ENCODE measurements around the gene CD200R1L. TPM values are rescaled to one million over a fixed set of nuclear protein-coding genes. Genes with fewer than 3 reads are reported as not detected.
A peak's percentile ranks its signal among the peaks of the same experiment; 100 is the strongest.

CD200R1L gene
- total RNA-seq, 1 experiment from 2014 or later: not detected

DNA sequence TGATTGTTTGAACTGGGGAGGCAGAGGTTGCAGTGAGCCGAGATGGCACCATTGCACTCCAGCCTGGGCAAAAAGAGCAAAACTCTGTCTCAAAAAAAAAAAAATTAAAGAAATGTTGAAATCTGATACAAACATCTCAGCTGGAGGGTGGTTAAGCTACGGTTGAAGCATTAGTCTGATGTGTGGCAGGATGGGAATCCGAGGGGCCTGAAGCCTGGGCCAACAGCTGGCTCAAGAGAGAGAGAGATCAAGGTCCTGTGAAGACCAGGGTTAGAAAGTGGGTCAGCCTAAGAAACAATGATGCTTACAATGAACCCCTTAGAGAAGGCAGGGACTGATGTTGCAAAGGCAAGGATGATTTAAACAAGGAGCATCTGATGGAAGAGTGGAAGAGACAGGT is 69.8 kb downstream of the CD200R1L start:
- no peak overlapping the region for H3K4me3 Mint-ChIP-seq (ENCODE audit: unreplicated experiment)
- BruUV-seq (replicated peaks): no TSS peak
- no peaks in the 10 kb centered on the region for H3K27me3 Mint-ChIP-seq (ENCODE audit: insufficient read depth, unreplicated experiment)
- no peaks in the 10 kb centered on the region for H3K36me3 Mint-ChIP-seq (ENCODE audit: insufficient read depth, unreplicated experiment)
- no peak for DNase-seq (ENCODE audit: unreplicated experiment)
- TF ChIP-seq, protein P1, sequence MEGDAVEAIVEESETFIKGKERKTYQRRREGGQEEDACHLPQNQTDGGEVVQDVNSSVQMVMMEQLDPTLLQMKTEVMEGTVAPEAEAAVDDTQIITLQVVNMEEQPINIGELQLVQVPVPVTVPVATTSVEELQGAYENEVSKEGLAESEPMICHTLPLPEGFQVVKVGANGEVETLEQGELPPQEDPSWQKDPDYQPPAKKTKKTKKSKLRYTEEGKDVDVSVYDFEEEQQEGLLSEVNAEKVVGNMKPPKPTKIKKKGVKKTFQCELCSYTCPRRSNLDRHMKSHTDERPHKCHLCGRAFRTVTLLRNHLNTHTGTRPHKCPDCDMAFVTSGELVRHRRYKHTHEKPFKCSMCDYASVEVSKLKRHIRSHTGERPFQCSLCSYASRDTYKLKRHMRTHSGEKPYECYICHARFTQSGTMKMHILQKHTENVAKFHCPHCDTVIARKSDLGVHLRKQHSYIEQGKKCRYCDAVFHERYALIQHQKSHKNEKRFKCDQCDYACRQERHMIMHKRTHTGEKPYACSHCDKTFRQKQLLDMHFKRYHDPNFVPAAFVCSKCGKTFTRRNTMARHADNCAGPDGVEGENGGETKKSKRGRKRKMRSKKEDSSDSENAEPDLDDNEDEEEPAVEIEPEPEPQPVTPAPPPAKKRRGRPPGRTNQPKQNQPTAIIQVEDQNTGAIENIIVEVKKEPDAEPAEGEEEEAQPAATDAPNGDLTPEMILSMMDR (IDR thresholded peaks at IDR 0.05; ENCODE audit: unreplicated experiment): no peak
- H3K9me3 Mint-ChIP-seq (ENCODE audit: unreplicated experiment): no peaks in the 10 kb centered on the region
- ChIA-PET POLR2A (interaction anchor here (0.9 kb wide), 1 partner anchor 188 kb away, joined by 3 read pairs; no protein-coding TSS in a partner anchor), CTCF (interaction anchor here (0.6 to 2.1 kb wide), 4 partner anchors 7 to 435 kb away, joined by 3 to 8 read pairs (median 4); partner anchors contain the start of gene BOC)
- peak overlapping the region; percentile 84 for H3K27ac Mint-ChIP-seq (ENCODE audit: low read depth, unreplicated experiment)
- H3K4me1 Mint-ChIP-seq (ENCODE audit: insufficient read depth, unreplicated experiment): peaks cover 37% of the 10 kb centered on the region
- intact Hi-C loops (cut with micrococcal nuclease): no loop called here

DNA sequence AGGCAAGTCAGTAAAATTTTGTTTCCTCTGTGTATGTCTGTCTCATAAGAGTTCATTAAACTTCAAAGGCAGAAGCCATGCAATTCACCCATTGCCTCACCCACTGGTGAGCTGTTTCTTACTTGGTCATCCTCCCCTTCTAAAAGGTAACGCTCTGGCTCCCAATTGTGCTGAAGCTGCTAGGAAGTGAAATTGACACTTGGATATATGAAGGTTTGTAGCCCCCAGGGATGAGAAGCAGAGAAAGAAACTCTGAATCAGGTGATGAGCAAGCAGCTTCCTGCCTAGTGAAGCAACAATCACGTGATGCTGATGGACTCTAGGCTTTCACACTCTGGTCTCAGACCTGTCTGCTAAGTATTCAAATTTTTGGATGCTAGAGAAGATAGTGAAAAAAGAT is 70.7 kb downstream of the CD200R1L start:
- BruUV-seq (replicated peaks): no TSS peak
- intact Hi-C loops (cut with micrococcal nuclease): no loop called here
- H3K4me1 Mint-ChIP-seq (ENCODE audit: insufficient read depth, unreplicated experiment): peaks cover 37% of the 10 kb centered on the region
- H3K27ac Mint-ChIP-seq (ENCODE audit: low read depth, unreplicated experiment): no peak overlapping the region
- H3K4me3 Mint-ChIP-seq (ENCODE audit: unreplicated experiment): no peak overlapping the region
- no peaks in the 10 kb centered on the region for H3K27me3 Mint-ChIP-seq (ENCODE audit: insufficient read depth, unreplicated experiment)
- POLR2A ChIA-PET: interaction anchor here (0.6 to 0.9 kb wide), 4 partner anchors 101 to 189 kb away, joined by 3 to 4 read pairs (median 3); no protein-coding TSS in a partner anchor
- DNase-seq (ENCODE audit: unreplicated experiment): peak; percentile 70
- TF ChIP-seq, protein P1 (IDR thresholded peaks at IDR 0.05; ENCODE audit: unreplicated experiment): no peak
- no peaks in the 10 kb centered on the region for H3K36me3 Mint-ChIP-seq (ENCODE audit: insufficient read depth, unreplicated experiment)
- H3K9me3 Mint-ChIP-seq (ENCODE audit: unreplicated experiment): no peaks in the 10 kb centered on the region
- CTCF ChIA-PET: interaction anchor here (0.6 to 2.1 kb wide), 5 partner anchors 8 to 122 kb away, joined by 3 to 8 read pairs (median 3); no protein-coding TSS in a partner anchor

DNA sequence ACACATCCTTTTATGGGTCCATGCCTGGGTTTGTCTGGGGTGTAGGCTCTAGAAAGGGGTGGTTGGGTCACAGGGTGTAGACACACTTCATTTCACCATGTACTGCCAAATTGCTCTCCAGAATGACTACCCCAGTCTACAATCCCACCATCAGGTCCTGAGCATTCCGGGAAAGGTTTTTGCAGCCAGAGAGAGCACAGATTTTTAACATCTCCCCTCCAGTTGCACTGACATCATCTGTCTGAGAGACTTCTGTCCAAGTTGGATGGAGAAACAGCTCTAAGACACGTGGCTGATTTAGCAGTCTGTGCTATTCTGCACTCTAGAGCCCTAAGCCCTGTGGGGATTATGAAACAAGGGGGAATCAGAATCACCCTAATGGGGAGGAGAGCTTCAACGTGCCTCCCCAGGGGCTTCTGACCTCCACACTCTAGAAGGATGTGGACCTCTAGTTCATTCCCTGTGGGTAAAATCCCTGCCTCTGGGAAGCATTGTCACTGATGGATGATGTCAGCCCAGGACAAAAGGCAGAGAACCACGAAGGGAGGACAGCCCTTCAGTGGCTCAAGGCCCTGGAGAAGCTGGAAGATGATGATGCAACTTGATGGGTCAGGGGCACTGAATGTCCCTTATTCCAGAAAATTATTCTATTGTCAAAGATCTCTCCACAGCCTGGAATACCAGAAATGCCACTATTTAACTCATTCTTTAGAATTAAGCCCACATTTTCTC is 71.5 kb downstream of the CD200R1L start:
- TF ChIP-seq, protein P1 (IDR thresholded peaks at IDR 0.05; ENCODE audit: unreplicated experiment): no peak
- ChIA-PET CTCF (interaction anchor here (0.9 to 2.1 kb wide), 3 partner anchors 14 to 129 kb away, joined by 3 to 8 read pairs (median 7); no protein-coding TSS in a partner anchor), POLR2A (interaction anchor here (0.9 to 1.8 kb wide), 2 partner anchors 15 to 26 kb away, joined by 3 to 6 read pairs; no protein-coding TSS in a partner anchor)
- Mint-ChIP-seq H3K27ac (ENCODE audit: low read depth, unreplicated experiment) (no peak overlapping the region), H3K27me3 (ENCODE audit: insufficient read depth, unreplicated experiment) (no peaks in the 10 kb centered on the region), H3K4me3 (ENCODE audit: unreplicated experiment) (no peak overlapping the region), H3K4me1 (ENCODE audit: insufficient read depth, unreplicated experiment) (peaks cover 36% of the 10 kb centered on the region), H3K36me3 (ENCODE audit: insufficient read depth, unreplicated experiment) (no peaks in the 10 kb centered on the region), H3K9me3 (ENCODE audit: unreplicated experiment) (no peaks in the 10 kb centered on the region)
- BruUV-seq (replicated peaks): no TSS peak
- intact Hi-C loops (cut with micrococcal nuclease): no loop called here
- DNase-seq (ENCODE audit: unreplicated experiment): no peak

DNA sequence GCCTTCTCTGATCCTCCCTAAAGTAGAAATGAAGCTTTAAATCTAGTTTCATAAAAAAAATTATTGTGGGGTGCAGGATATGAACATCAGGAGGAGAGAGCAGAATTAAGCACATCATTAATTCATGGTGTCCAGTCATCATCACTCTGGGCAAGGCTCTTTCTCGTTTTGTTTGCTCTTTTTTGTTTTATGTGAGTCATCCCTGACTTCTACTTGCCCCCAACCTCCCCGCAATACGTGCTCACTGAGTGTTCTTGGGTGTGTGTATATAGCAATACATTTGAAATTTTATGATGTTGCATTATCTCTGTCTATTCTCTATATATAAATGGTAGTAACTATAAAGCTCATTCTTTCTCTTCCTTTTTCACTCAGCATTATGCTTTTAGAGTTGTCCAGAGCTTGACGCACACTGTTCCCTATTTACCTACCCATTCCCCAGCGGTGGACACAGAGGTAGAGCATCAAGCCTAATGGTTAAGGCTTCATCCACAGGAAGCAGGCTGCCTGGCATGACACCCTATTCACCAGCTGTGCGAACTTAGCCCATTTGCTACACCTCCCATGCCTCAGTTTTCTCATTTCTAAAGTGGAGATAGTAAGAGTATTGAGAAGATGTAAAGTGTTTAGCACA is 72.3 kb downstream of the CD200R1L start:
- Mint-ChIP-seq H3K4me3 (ENCODE audit: unreplicated experiment) (no peak overlapping the region), H3K4me1 (ENCODE audit: insufficient read depth, unreplicated experiment) (peaks cover 32% of the 10 kb centered on the region), H3K27ac (ENCODE audit: low read depth, unreplicated experiment) (peak overlapping the region; percentile 76), H3K36me3 (ENCODE audit: insufficient read depth, unreplicated experiment) (no peaks in the 10 kb centered on the region), H3K27me3 (ENCODE audit: insufficient read depth, unreplicated experiment) (no peaks in the 10 kb centered on the region), H3K9me3 (ENCODE audit: unreplicated experiment) (no peaks in the 10 kb centered on the region)
- intact Hi-C loops (cut with micrococcal nuclease): no loop called here
- no TSS peak for BruUV-seq (replicated peaks)
- DNase-seq (ENCODE audit: unreplicated experiment): peak; percentile 74
- CTCF ChIA-PET: interaction anchor here (0.6 to 1.4 kb wide), 5 partner anchors 27 to 132 kb away, joined by 3 to 7 read pairs (median 3); no protein-coding TSS in a partner anchor
- TF ChIP-seq, protein P1 (IDR thresholded peaks at IDR 0.05; ENCODE audit: unreplicated experiment): no peak
- POLR2A ChIA-PET: interaction anchor here (0.6 to 2.0 kb wide), 7 partner anchors 14 to 212 kb away, joined by 3 to 9 read pairs (median 6); partner anchors contain the start of genes ATG3 and SLC35A5

All from MCF 10A (cell line).